ENCODE data around the gene ADAM12. TPM values are rescaled to one million over a fixed set of nuclear protein-coding genes. Genes with fewer than 3 reads are reported as not detected.

Gene ADAM12
- total RNA-seq (2021) (15.6 and 16.8 TPM in 2 replicates), Bru-seq, nascent RNA (percentile 61 among the genes with signal in this experiment), BruChase-seq, experiment 1, labeled RNA remaining after a 2-hour chase (percentile 49 among the genes with signal in this experiment), BruChase-seq, experiment 2, labeled RNA remaining after a 6-hour chase (percentile 45 among the genes with signal in this experiment)
- long read RNA-seq, partial matches to known transcripts: 2 of 20 reads
- long read RNA-seq, other reads (novel, unspliced or antisense): 18 of 20 reads

- CTCF ChIA-PET: interaction anchor here (0.7 to 1.3 kb wide), 3 partner anchors 107 to 135 kb away, joined by 3 read pairs; no protein-coding TSS in a partner anchor
- no peaks in the 10 kb centered on the region for H3K9me3 ChIP-seq (ENCODE audit: insufficient read depth, low read depth)
Measured at GRCh38 chr10:126387931-126388911, at the start of gene ADAM12. Gene ADAM12 (minus strand): TSS chr10:126388477. CDS start chr10:126388145, 332 bp downstream.

DNA sequence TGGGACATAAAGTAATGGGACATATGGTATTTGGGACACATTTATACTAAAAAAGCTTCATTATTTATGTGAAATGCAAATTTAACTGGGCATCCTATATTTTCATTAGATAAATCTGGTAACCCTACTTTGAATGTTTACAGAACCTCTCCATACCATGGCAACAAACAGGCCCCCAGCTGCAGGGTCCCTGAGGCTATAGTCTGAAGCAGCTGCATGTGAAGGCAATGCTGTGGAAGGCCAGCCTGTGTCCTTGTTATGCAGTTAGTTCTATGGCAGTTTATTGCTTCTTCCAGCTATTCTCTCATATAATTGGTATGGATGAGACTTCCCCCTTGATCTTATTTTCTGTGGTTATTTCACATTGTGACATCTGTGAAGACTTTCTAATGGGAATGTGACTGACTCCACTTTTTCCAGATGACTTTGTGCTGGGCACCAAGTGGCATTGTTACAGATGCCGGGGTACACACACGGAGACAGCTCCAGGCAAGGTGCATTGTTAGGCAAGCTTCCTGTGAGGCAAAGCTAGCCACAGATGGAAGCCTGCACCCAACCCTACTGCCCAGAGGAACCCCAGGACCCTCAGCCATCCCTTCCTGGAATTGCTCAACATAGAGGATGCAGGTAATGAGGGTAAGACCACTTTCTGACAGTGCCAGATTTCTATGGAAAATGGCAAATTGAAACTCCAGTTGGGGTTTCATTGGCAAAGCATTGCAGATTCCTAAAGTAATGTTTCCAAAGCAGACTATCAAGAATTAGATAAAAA, 49.5 kb upstream of the ADAM12 start:
- no peaks in the 10 kb centered on the region for H3K36me3 ChIP-seq (ENCODE audit: low read depth)
- peaks cover 14% of the 10 kb centered on the region; the same call in 1 of the 2 replicates for H3F3A ChIP-seq (ENCODE audit: insufficient read depth, low read depth)
- peaks cover 3% of the 10 kb centered on the region; the same call in 1 of the 2 replicates for H3K9me3 ChIP-seq (ENCODE audit: insufficient read depth, low read depth)
- intact Hi-C loops (cut with micrococcal nuclease; ENCODE audit: unreplicated experiment): no loop called here
- no TSS peak for BruUV-seq (replicated peaks)
- CTCF ChIA-PET: interaction anchor here (0.7 kb wide), 1 partner anchor 340 kb away, joined by 3 read pairs; no protein-coding TSS in a partner anchor
- no peak overlapping the region for H2AFZ ChIP-seq
- POLR2A ChIA-PET (ENCODE audit: unreplicated experiment): interaction anchor here (0.6 kb wide), 2 partner anchors 234 to 1976 kb away, joined by 3 read pairs; partner anchors contain the start of gene LHPP
- H3K9me2 ChIP-seq (ENCODE audit: insufficient read depth): no peaks in the 10 kb centered on the region
- no peaks in the 10 kb centered on the region for H3K79me2 ChIP-seq (ENCODE audit: low read depth)
- H3K4me2 ChIP-seq: no peak overlapping the region
- peaks cover 41% of the 10 kb centered on the region for H3K4me1 ChIP-seq (replicated peaks; ENCODE audit: insufficient read depth)
- no peak for TF ChIP-seq EZH2 (IDR thresholded peaks at IDR 0.05; ENCODE audit: low read depth)
- no peak for TF ChIP-seq CTCF (conservative IDR thresholded peaks at IDR 0.05)
- H4K20me1 ChIP-seq (ENCODE audit: insufficient read depth): no peaks in the 10 kb centered on the region
- no peak overlapping the region for H3K27ac ChIP-seq
- H3K27me3 ChIP-seq (ENCODE audit: insufficient read depth, low read depth): no peaks in the 10 kb centered on the region
- no peak overlapping the region for H3K4me3 ChIP-seq
- DNase-seq: no peak

More at GRCh38 chr10:126387931-126388911, at the start of gene ADAM12:
- Histone ChIP-seq H3K4me3 (peak within 1 kb of the TSS; percentile 78), H3K4me2 (peak within 1 kb of the TSS; percentile 91), H3F3A (ENCODE audit: insufficient read depth, low read depth) (no peaks in the 10 kb centered on the region), H3K9me2 (ENCODE audit: insufficient read depth) (no peaks in the 10 kb centered on the region), H3K79me2 (ENCODE audit: low read depth) (no peaks in the 10 kb centered on the region), H3K27ac (peak within 1 kb of the TSS; percentile 28), H4K20me1 (ENCODE audit: insufficient read depth) (no peaks in the 10 kb centered on the region), H3K27me3 (ENCODE audit: insufficient read depth, low read depth) (no peaks in the 10 kb centered on the region), H3K36me3 (ENCODE audit: low read depth) (no peaks in the 10 kb centered on the region), H2AFZ (peak within 1 kb of the TSS; percentile 84), H3K4me1 (replicated peaks; ENCODE audit: insufficient read depth) (peaks cover 8% of the 10 kb centered on the region; the same call in 1 of the 2 replicates)
- intact Hi-C loops (cut with micrococcal nuclease; ENCODE audit: unreplicated experiment): loop anchor here (1.0 to 5.0 kb wide), 10 partner anchors 73 to 511 kb away; no protein-coding TSS in a partner anchor
- POLR2A ChIA-PET (ENCODE audit: unreplicated experiment): interaction anchor here (1.2 kb wide), 1 partner anchor 70 kb away, joined by 13 read pairs; no protein-coding TSS in a partner anchor
- TF ChIP-seq CTCF (conservative IDR thresholded peaks at IDR 0.05) (no peak), EZH2 (IDR thresholded peaks at IDR 0.05; ENCODE audit: low read depth) (no peak)
- peak in 1 of 2 experiments; percentile 35 for DNase-seq
- BruUV-seq (replicated peaks): no TSS peak
